HG03175 (cell line): Measurements from ENCODE around the gene WASF2.

Experiments
- ATAC-seq: cut with Tn5 transposase; IDR thresholded peaks from one replicate; pipeline ENCODE4 v1.9.1; 2021; ENCODE audit warnings: mild to moderate bottlenecking, moderate library complexity; ENCODE audit not compliant: unreplicated experiment

The WASF2 gene

DNA sequence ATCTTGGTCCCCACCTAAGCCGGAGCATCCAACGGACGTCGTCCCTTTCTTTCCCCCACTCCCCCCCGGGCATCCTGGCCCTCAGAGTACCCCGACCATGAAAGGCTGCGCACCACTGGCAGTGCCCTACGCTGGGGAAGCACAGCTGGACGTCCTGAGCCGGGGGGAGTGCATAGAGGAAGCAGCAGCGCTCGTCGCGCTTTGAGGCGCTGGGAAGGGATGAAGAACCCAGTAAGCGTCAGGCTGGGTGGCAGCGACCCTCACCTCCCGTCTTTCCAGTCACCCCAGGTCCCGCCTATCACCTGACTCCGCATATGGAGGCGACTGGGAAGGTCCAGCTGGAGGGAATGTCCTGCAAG lies 128.9 kb downstream of the WASF2 start:
- ATAC-seq, result no peak

DNA sequence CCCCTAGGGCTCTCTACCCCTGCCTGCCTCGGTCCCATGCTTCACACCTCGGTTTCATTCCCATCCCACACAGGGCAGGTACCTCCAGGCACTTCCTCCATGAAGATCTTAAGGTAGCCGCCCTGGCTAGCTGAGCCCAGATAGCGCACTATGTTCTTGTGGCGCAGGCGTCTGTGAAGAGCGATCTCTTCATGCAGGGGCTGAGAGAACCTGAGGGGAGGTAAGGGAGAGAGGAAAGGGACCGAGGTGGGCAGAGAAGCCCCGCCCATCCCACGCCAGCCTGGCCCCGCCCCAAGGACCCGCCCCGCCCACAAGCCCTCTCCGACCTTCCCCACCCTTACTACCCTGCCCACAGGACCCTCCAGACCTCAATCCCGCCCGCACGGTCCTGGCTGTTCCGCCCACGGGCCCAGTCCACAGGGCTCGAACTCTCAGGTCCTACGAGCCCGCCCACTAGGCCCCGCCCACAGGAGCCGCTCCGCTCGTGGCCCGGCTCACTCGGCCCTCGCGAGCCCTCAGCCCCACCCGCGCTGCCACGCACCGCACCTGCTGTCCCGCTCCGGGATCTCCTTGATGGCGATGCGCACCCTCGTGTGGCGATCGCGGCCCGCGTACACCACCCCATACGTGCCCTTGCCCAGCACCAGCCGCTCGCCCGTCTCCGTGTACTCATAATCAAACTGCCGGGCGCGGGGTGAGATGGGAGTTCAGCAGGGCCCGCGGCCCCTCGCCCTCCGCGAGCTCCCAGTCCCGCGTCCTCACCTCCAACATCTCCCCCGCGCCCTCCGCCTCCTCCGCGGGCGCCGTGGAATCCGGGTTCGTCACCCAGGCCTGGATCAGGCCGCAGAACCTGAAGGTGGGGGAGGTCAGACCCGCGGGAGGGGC lies 129.6 kb downstream of the WASF2 start:
- no peak for ATAC-seq

DNA sequence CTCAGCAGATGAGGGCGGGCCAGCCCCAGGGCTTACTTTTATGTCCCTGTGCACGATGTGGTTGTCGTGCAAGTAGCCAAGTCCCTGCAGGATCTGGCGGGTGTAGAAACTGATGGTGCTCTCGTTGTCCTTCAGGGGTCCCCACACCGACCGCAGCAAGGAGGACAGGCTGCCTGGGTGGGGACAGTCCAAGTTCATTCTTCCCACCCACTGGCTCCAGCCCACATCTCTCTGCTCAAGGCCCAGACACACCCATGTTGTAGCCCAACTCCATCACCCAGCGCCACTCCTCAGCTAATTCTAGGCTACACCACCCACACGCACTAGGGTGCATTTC lies 130.2 kb downstream of the WASF2 start:
- ATAC-seq, result no peak

DNA sequence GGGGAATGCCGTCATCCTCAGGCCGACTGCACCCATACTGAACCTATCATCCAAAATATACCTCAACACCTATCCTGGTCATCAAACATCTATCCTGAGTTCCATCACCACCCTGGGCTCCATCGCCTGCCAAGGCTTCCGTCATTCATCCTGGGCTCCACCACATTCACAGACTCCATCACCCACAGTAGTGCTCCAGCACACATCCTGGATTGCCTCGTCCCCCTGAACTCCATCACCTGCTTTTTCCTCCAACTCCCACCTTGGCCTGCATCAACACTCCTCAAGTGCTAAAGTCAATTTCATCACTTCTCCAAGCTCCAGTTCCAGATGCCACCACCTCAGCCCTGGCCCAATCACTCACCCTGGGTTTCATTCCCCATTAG lies 131.0 kb downstream of the WASF2 start:
- ATAC-seq, result no peak

DNA sequence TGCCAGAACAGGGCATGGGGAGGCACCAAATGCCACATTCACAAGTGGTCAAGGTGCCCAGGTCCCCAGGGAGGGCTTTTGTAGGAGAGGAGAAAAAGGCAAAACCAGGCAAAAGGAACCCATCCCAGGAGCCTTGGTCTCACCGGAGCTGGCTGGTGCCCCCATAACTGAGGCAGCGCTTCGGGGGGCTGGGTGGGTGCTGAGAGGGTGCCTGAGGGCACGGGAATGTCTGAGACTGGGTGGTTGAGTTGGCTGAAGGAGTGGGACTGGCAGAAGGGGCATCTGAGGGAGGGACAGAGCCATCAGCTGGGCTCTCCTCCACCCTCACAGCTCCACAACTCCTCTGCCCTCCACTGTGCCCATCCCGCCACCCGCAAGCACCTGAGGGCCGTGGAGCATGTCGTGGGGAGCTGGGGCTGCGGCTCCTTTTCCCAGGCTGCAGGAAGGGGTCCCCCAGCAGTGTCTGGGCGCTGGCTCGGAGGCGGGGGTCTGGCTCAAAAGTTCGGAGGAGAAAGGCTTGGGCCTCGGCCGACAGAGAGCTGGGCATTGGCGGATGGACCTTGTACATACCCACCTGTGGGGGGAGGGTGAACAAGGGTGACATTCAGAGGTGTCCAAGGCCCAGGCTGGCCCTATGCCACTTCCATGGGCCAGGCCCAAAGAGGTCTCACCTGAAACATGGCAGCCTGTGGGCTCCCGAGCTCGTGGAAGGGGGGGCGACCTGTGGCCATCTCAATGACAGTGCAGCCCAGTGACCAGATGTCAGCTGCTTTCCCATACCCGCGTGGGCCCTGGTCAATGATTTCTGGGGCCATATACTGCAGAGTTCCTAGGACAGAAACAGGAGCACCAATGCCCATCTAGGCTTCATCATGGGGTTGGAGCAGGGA lies 131.7 kb downstream of the WASF2 start:
- no peak for ATAC-seq

DNA sequence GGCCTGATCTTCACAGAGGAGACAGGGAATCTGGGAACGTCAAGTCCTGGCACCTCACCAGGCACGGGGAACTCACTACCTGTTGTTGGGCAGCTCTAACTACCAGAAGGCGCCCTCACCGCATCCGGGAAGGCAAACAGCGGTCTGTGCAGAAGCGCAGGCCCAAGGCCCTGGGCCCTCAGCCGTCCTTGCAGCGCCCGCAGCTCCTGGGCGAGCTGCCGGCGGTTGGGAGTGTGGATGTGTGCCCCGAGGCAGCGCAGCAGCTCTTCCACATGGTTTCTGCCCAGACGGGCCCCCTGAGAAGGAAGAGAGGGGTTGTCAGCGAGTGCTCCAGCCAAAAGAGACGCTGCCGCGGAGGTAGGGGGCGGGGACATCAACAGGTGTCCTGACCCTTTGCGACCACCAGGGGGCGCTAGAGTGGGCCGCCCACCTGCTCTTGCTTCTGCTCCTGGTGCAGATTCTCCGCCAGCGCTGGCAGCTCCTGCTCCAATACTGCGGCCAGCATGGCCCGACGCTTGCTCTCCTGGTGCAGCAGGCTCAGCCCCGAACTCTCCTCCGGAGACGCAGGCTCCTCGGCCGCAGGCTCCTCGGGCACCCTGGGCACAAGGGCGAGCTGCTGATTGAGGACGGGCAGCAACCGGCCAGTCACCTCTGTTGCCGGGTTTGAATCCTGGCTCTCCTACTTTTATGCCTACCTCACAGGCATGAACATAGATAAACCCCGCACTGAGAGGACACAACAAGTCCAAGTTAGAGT lies 132.5 kb downstream of the WASF2 start:
- ATAC-seq, result no peak

DNA sequence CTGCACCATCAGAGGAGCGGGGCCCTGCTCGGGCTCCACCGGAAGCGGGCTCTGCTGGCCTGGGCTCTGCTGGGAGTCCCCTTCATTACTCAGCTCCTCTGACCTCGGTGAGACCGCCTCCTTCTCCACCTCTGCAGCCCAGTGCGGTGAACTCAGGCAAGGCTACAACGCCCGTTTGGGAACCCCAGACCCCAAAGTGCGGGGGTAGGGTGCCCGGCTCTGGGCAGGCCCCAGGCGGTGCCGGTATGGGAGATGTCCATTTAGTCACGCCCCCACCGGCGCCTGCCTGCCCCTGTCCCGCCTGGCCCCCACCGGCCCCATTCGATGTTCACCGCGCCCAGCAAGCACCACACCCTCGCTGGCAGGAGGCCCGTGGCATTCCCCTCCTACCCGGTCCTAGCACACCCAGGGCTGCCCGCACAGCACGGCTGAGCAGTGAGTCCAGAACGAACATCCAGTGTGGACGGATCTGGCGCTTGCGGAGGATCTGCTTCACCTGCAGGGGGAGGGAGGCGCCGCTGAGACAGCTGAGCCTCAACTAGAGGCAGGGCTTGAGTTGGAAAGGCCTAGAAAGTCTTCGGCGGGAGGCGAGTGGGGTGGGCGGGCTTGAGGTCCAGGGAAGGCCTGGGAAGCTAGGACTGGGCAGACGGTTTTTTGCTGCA lies 133.2 kb downstream of the WASF2 start:
- no peak for ATAC-seq

DNA sequence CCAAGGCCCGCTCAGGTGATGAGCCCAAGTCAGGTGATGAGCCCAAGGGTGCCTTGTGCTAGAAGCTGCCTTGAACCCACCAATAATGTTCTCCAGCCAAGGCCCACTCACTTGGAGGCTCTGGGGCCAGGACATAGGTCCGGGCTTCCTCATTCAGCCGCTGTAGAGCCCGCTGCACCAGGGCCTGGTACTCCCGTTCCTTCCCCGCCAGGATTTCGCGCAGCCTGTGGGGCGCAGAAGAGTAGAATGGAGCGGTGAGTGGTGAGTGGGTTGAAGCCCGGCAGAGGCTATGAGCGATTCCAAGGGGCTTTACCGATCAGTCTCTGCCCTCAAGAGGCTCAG lies 133.7 kb downstream of the WASF2 start:
- ATAC-seq, result no peak

DNA sequence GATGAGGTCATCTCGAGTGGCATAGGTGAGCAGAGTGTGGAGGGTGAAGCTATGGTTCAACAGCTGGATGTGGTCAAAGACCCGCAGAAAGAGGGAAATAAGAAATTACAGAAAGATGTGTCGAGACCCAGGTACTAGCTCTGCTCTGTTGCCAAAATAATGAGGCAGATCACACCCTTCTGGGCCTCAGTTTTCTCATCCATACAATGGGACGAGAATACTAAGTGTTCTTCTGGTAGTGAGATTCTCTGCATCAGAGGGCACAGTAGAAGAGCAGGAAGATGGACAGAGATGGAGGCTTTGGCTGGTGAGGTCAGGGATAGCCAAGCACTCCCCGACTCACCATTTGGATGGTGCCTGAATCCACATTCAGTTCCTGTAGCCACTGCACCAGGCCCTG lies 134.3 kb downstream of the WASF2 start:
- ATAC-seq, result no peak
